HCT116 (cell line): ENCODE data around the gene ERICH6. TPM values are rescaled to one million over a fixed set of nuclear protein-coding genes. Genes with fewer than 3 reads are reported as not detected.
"Not testable (repeated sequence)": the region's sequence is repeated elsewhere in the genome, so short reads cannot be mapped to it uniquely, and the experiment has no call there.

ENCODE experiments used
- ATAC-seq: fragments of 200-7000 bp; cut with Tn5 transposase; 2 replicates; pipeline ENCODE4 v1.9.1; 2020; ENCODE audit warnings: mild to moderate bottlenecking, moderate library complexity
- BruUV-seq: library from RNA; stranded (reverse); fragments of 400-500 nt; replicated peaks from 2 replicates; lab custom pipeline; 2021; lab: Mats Ljungman, UMichigan
- CTCF ChIA-PET: fragments of 300-600 bp; sonication (Branson Sonifier 250); formaldehyde crosslinking; loops from one replicate; lab custom pipeline; 2021; ENCODE audit warnings: antibody characterized with exemption; lab: Charles Lee
- POLR2A ChIA-PET: fragments of 300-600, 350-600 bp; sonication (Branson Sonifier 250); formaldehyde crosslinking; loops from one replicate; lab custom pipeline; 2021; ENCODE audit warnings: antibody characterized with exemption; lab: Charles Lee
- RAD21 ChIA-PET, 2 experiments: fragments of 300-600 bp; sonication (Branson Sonifier 250); formaldehyde crosslinking; loops; one replicate each; lab custom pipeline; 2023; ENCODE audit warnings: low total read pairs in 2 of 2; ENCODE audit not compliant: uncharacterized antibody in 2 of 2, unreplicated experiment in 2 of 2, low non-redundant PET in 1 of 2; lab: Charles Lee
- DNase-seq: peaks from one replicate; pipeline ENCODE4 v3.0.0-alpha.2; 2010; ENCODE audit warnings: low read depth, low spot score
- H2AFZ ChIP-seq: fragments of 200-600 bp; shearing (Covaris generic), sonication (generic); 2 replicates; pipeline ENCODE4 v1.6.1; 2017; ENCODE audit warnings: low read depth, mixed run types, mixed read lengths, antibody characterized with exemption, low read length; ENCODE audit not compliant: poor library complexity, severe bottlenecking
- H3K27ac ChIP-seq: 2 replicates; pipeline ENCODE4 v1.5.1; 2012; ENCODE audit warnings: low read depth, low read length
- H3K27me3 ChIP-seq: fragments of 200-600 bp; sonication (generic); 2 replicates; pipeline ENCODE4 v1.6.1; 2016; ENCODE audit warnings: mixed run types, low read length, mixed read lengths; ENCODE audit not compliant: insufficient read depth
- H3K36me3 ChIP-seq, 2 experiments: fragments of 200-500 bp in 1 of 2; fragments of 200-600 bp in 1 of 2; sonication (Bioruptor generic) in 1 of 2; sonication (generic) in 1 of 2; 2 replicates each; pipeline versions ENCODE4 v1.5.1 to v1.6.1; 2014 to 2016; ENCODE audit warnings: low read length in 2 of 2, inconsistent platforms in 1 of 2, mixed read lengths in 1 of 2, mixed run types in 1 of 2; ENCODE audit not compliant: insufficient read depth in 2 of 2, control insufficient read depth in 1 of 2
- H3K4me1 ChIP-seq, 2 experiments: fragments of 200-600 bp in 1 of 2; sonication (generic) in 1 of 2; 2 replicates each; pipeline versions ENCODE4 v1.5.1 to v1.6.1; 2012 to 2017; ENCODE audit warnings: low read length in 2 of 2, inconsistent platforms in 1 of 2, mild to moderate bottlenecking in 1 of 2, mixed read lengths in 1 of 2, mixed run types in 1 of 2, moderate library complexity in 1 of 2; ENCODE audit not compliant: insufficient read depth in 2 of 2, control insufficient read depth in 1 of 2
- H3K4me2 ChIP-seq: fragments of 200-600 bp; sonication (generic); 2 replicates; pipeline ENCODE4 v1.6.1; 2017; ENCODE audit warnings: mixed run types, low read length, mixed read lengths
- H3K4me3 ChIP-seq, 2 experiments: fragments of 200-600 bp in 1 of 2; sonication (generic) in 1 of 2; replicated peaks in 1 of 2; 2 replicates each; pipeline ENCODE4 v1.5.1; 2011 to 2016; ENCODE audit warnings: low read length in 2 of 2, control low read depth in 1 of 2, low read depth in 1 of 2, mild to moderate bottlenecking in 1 of 2, mixed read lengths in 1 of 2, mixed run types in 1 of 2
- H3K79me2 ChIP-seq: fragments of 200-600 bp; sonication (generic); 2 replicates; pipeline ENCODE4 v1.6.1; 2017; ENCODE audit warnings: mild to moderate bottlenecking, mixed run types, low read length, moderate library complexity, mixed read lengths; ENCODE audit not compliant: insufficient read depth
- H3K9ac ChIP-seq: fragments of 200-600 bp; sonication (generic); 2 replicates; pipeline ENCODE4 v1.6.1; 2016; ENCODE audit warnings: low read length, mixed read lengths
- H3K9me2 ChIP-seq: fragments of 200-600 bp; sonication (generic), shearing (Covaris generic); 2 replicates; pipeline ENCODE4 v1.6.1; 2017; ENCODE audit warnings: mixed run types, mild to moderate bottlenecking, moderate library complexity; ENCODE audit not compliant: insufficient read depth
- H3K9me3 ChIP-seq, 2 experiments: fragments of 200-500 bp in 1 of 2; fragments of 200-600 bp in 1 of 2; sonication (Bioruptor generic) in 1 of 2; sonication (generic) in 1 of 2; 2 replicates each; pipeline ENCODE4 v1.6.1; 2014 to 2017; ENCODE audit warnings: low read length in 2 of 2, mixed read lengths in 2 of 2, inconsistent platforms in 1 of 2, low read depth in 1 of 2, mild to moderate bottlenecking in 1 of 2, mixed run types in 1 of 2, moderate library complexity in 1 of 2; ENCODE audit not compliant: control insufficient read depth in 1 of 2, insufficient read depth in 1 of 2
- H4K20me1 ChIP-seq: fragments of 200-600 bp; sonication (generic), shearing (Covaris generic); 2 replicates; pipeline ENCODE4 v1.6.1; 2017; ENCODE audit warnings: mixed run types, mild to moderate bottlenecking, moderate library complexity; ENCODE audit not compliant: insufficient read depth
- CTCF ChIP-seq, 3 experiments: fragments of 200-600 bp in 1 of 3; sonication (generic) in 1 of 3; IDR thresholded peaks in 2 of 3; conservative IDR thresholded peaks in 1 of 3; 2 replicates each; pipeline ENCODE4 v1.5.1; 2012 to 2017; ENCODE audit warnings: low read depth in 2 of 3, low read length in 2 of 3, antibody characterized with exemption in 1 of 3, borderline replicate concordance in 1 of 3, control low read depth in 1 of 3, mild to moderate bottlenecking in 1 of 3, mixed read lengths in 1 of 3, mixed run types in 1 of 3, moderate library complexity in 1 of 3; ENCODE audit not compliant: insufficient read depth in 1 of 3
- EZH2phosphoT487 ChIP-seq: fragments of 200-600 bp; IDR thresholded peaks from 2 replicates; pipeline ENCODE4 v1.6.1; 2018; ENCODE audit warnings: antibody characterized with exemption, borderline replicate concordance
- JUND ChIP-seq: IDR thresholded peaks from 2 replicates; pipeline ENCODE4 v1.6.1; 2012
- POLR2A ChIP-seq: IDR thresholded peaks from 2 replicates; pipeline ENCODE4 v1.7.0; 2011; ENCODE audit warnings: borderline replicate concordance; ENCODE audit not compliant: insufficient read depth, insufficient read length; ENCODE audit errors: extremely low read depth
- RAD21 ChIP-seq: IDR thresholded peaks from 2 replicates; pipeline ENCODE4 v1.6.1; 2012; ENCODE audit warnings: low read depth, mild to moderate bottlenecking
- REST ChIP-seq: IDR thresholded peaks from 2 replicates; pipeline ENCODE4 v1.6.1; 2012; ENCODE audit warnings: low read depth
- SIN3A ChIP-seq: IDR thresholded peaks from 2 replicates; pipeline ENCODE4 v1.6.1; 2012; ENCODE audit warnings: low read depth
- YY1 ChIP-seq: IDR thresholded peaks from 2 replicates; pipeline ENCODE4 v1.6.1; 2011; ENCODE audit warnings: low read length, low read depth, moderate library complexity, mild to moderate bottlenecking; ENCODE audit not compliant: insufficient replicate concordance; ENCODE audit errors: extremely low read depth
- ZBTB33 ChIP-seq: IDR thresholded peaks from 2 replicates; pipeline ENCODE4 v1.6.1; 2011; ENCODE audit warnings: mild to moderate bottlenecking, low read length, moderate library complexity; ENCODE audit not compliant: insufficient replicate concordance; ENCODE audit errors: extremely low read depth
- ZFX ChIP-seq: fragments of 450-650 bp; IDR thresholded peaks from 2 replicates; pipeline ENCODE4 v1.6.1; 2017
- intact Hi-C: fragments of 100-400 bp; cut with micrococcal nuclease; formaldehyde crosslinking; loops from 2 replicates; pipeline ENCODE4 v1.10.0; 2022
- total RNA-seq: library from RNA; stranded (reverse); gene quantifications from one replicate; pipeline ENCODE4 v1.2.1, GENCODE V29; 2021; ENCODE audit not compliant: unreplicated experiment
- TF ChIP-seq, protein P1 (sequence below): IDR thresholded peaks from 2 replicates; pipeline ENCODE4 v1.6.1; 2012

The ERICH6 gene
- total RNA-seq, 1 experiment from 2014 or later: not detected

DNA sequence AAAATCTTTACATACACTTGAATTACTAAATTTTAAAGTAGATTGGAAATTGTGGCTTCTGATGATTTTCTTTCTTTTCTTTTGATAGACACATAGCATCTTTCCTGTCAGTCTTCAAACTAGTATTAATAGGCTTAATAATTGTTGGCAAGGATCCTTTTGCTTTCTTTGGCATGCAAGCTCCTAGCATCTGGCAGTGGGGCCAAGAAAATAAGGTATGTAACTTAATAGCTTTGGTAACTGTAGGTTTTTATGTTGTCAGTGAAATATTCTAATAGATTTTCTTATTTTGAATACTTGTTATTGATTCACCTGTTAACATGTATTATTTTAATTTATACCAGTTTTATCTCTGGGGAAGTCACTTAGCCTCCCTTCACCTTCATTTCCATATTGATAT is 80.8 kb downstream of the ERICH6 start:
- H3K79me2 ChIP-seq: peaks cover 55% of the 10 kb centered on the region

DNA sequence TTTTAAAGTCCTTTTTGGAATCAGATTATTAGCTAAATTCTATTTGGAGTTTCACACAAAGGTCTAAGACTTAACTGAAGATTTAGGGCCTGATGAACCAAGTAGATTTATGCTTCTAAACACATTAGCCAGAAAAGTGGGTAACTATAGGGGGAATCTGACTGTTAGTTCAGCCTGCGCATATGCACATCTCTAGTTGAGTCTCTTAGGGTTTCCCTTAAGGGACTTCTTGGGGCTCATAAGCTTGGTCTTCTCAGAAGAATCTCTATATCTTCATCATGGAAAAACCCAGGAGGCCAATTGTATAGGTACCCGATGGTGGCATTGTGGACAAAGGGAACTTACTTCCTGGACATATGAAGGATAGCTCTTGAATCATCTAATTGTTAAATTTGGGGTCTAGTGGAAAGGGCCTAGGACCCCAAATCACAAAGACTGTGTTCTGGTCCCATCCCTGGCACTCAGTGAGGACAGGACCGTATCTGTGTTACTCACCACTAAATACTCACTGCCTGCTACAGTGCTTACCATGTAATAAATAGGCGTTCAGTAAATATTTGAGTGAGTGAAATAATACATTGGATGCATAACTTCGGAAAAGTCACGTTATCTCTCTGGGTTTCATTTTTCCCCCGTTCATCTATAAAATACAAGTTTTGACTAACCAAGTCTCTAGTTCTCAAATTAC is 83.6 kb downstream of the ERICH6 start:
- CTCF ChIA-PET: no interaction called here
- Histone ChIP-seq H3K9ac (no peak overlapping the region), H2AFZ (no peak overlapping the region), H3K4me2 (no peak overlapping the region), H3K9me2 (no peaks in the 10 kb centered on the region), H3K27ac (no peak overlapping the region), H3K4me1 (no peaks in the 10 kb centered on the region), H3K4me3 (no peak overlapping the region), H3K27me3 (no peaks in the 10 kb centered on the region), H4K20me1 (peaks cover 7% of the 10 kb centered on the region; the same call in 1 of the 2 replicates), H3K36me3 (no peaks in the 10 kb centered on the region; a peak in 1 of 4 replicates), H3K79me2 (peaks cover 69% of the 10 kb centered on the region), H3K9me3 (no peaks in the 10 kb centered on the region)
- DNase-seq (no peak), ATAC-seq (no peak)
- intact Hi-C loops: no loop called here
- no TSS peak for BruUV-seq
- RAD21 ChIA-PET: no interaction called here
- POLR2A ChIA-PET: no interaction called here
- TF ChIP-seq REST (no peak), ZFX (no peak), RAD21 (no peak), CTCF (IDR thresholded peaks at IDR 0.05 in 2 of 3, conservative IDR thresholded peaks at IDR 0.05 in 1 of 3; ENCODE audit: borderline replicate concordance in 1 of 3, insufficient read depth in 1 of 3, low read depth in 2 of 3, low read length in 2 of 3) (no peak), SIN3A (no peak), EZH2phosphoT487 (no peak), POLR2A (no peak), JUND (no peak), YY1 (no peak), ZBTB33 (no peak)
- TF ChIP-seq, protein P1, sequence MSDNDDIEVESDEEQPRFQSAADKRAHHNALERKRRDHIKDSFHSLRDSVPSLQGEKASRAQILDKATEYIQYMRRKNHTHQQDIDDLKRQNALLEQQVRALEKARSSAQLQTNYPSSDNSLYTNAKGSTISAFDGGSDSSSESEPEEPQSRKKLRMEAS: no peak

More for the DNA sequence above, 80.8 kb downstream of the ERICH6 start:
- DNase-seq, CTCF ChIA-PET, H4K20me1 ChIP-seq, H3K9me3 ChIP-seq, H3K9me2 ChIP-seq, H3K4me2 ChIP-seq, H3K9ac ChIP-seq, H2AFZ ChIP-seq, ATAC-seq, RAD21 ChIA-PET, BruUV-seq, H3K27me3 ChIP-seq, intact Hi-C loops, H3K27ac ChIP-seq, H3K36me3 ChIP-seq, POLR2A ChIA-PET, H3K4me1 ChIP-seq, H3K4me3 ChIP-seq: not testable (repeated sequence)
